Left lung (tissue), 14 donors: ENCODE data around the gene CEACAM5. TPM values are rescaled to one million over a fixed set of nuclear protein-coding genes. Genes with fewer than 3 reads are reported as not detected.

ENCODE experiments used
- ATAC-seq: fragments of 200-7000 bp; cut with Tn5 transposase; one replicate; pipeline ENCODE4 v1.9.1; 2020; ENCODE audit warnings: moderate library complexity
- DNase-seq, 4 donors: peaks; one replicate each; pipeline ENCODE4 v3.0.0-alpha.2; 2013 to 2020
- H3K27ac ChIP-seq, 2 donors: fragments of 200-600 bp; sonication (generic) in 1 of 2; one replicate each; pipeline versions ENCODE4 v1.5.0 to v1.8.0; 2020 to 2021
- H3K27me3 ChIP-seq, 2 donors: fragments of 200-600 bp; sonication (generic) in 1 of 2; one replicate each; pipeline versions ENCODE4 v1.5.0 to v1.8.0; 2020 to 2021
- H3K36me3 ChIP-seq, 2 donors: fragments of 200-600 bp; sonication (generic) in 1 of 2; one replicate each; pipeline versions ENCODE4 v1.5.0 to v1.8.0; 2020 to 2021
- H3K4me1 ChIP-seq, 2 donors: fragments of 200-600 bp; one replicate each; pipeline ENCODE4 v1.8.0; 2021
- H3K4me3 ChIP-seq, 2 donors: fragments of 200-600 bp; sonication (generic) in 1 of 2; one replicate each; pipeline versions ENCODE4 v1.5.0 to v1.8.0; 2020 to 2021; ENCODE audit warnings: mild to moderate bottlenecking in 1 of 2
- H3K9me3 ChIP-seq, 2 donors: fragments of 200-600 bp; sonication (generic) in 1 of 2; one replicate each; pipeline versions ENCODE4 v1.5.0 to v1.8.0; 2020 to 2021
- intact Hi-C, 2 donors: fragments of 100-400 bp; cut with DNase I; formaldehyde crosslinking; loops; one replicate each; pipeline versions ENCODE4 v1.11.2 to v1.14.2; 2022
- long read RNA-seq, 12 donors: library from polyadenylated mRNA in 2 of 12; unstranded in 2 of 12; transcript quantifications; one replicate each; pipeline ENCODE4 v2.0.0 and lab custom pipeline, GENCODE V29; 2019 to 2026
- polyA plus RNA-seq, 6 donors: library from polyadenylated mRNA; unstranded; fragments of 120-200 nt; gene quantifications; one replicate each; pipeline ENCODE4 v1.2.1, GENCODE V29; 2013; ENCODE audit not compliant: insufficient read length in 6 of 6
- total RNA-seq, 2 donors: library from RNA; stranded (reverse); fragmentation: NEBNext Ultra II Directional; extraction: Animal tissue kit (Norgen Biotek cat#: 25700); gene quantifications; one replicate each; pipeline ENCODE4 v1.2.1, GENCODE V29; 2021
- TF ChIP-seq, protein P1 (sequence below), 2 donors: fragments of 200-600 bp; sonication (generic) in 1 of 2; IDR thresholded peaks; one replicate each; pipeline versions ENCODE4 v1.5.0 to v1.8.0; 2021; ENCODE audit warnings: antibody characterized with exemption in 2 of 2
- donor health status: DM: no; HTN: yes; CAD: no.
- donor health status: DM: no; HTN: no; CAD: no.

The CEACAM5 gene
- total RNA-seq (10 to 100 TPM; 21.2 to 31.1 TPM), polyA plus RNA-seq (under 1 TPM; 0.10 to 0.34 (median 0.14) TPM)
- long read RNA-seq, donor 1, result 0 reads
- long read RNA-seq, donor 2, result 0 reads
- long read RNA-seq, donor 3, result 0 reads
- long read RNA-seq, donor 4, partial matches to known transcripts, result 2 of 5 reads
- long read RNA-seq, donor 4, other reads (novel, unspliced or antisense), result 2 of 5 reads
- long read RNA-seq, donor 5, result 0 reads
- long read RNA-seq, donor 6, result 0 reads
- long read RNA-seq, donor 7, result 0 reads
- long read RNA-seq, donor 8, result 0 reads
- long read RNA-seq, donor 9, result 0 reads
- long read RNA-seq, donor 10, partial matches to known transcripts, result 1 of 2 reads
- long read RNA-seq, donor 10, other reads (novel, unspliced or antisense), result 0 of 2 reads
- long read RNA-seq, donor 11, result 0 reads
- long read RNA-seq, donor 12, result 0 reads

GRCh38 chr19:41708481-41708880, at the start of gene CEACAM5:
CEACAM5 (plus strand) TSS chr19:41708626; CDS start chr19:41708732, 106 bp downstream.
- Histone ChIP-seq H3K4me3 (no peak within 1 kb of the TSS), H3K36me3 (no peaks in the 10 kb centered on the region), H3K4me1 (peaks cover 0 to 4% of the 10 kb centered on the region in 2 donors), H3K9me3 (no peaks in the 10 kb centered on the region), H3K27ac (no peak within 1 kb of the TSS), H3K27me3 (peaks cover 0 to 54% of the 10 kb centered on the region in 2 donors)
- intact Hi-C loops, result no loop called here
- DNase-seq (no peak), ATAC-seq (no peak)
- TF ChIP-seq, protein P1, sequence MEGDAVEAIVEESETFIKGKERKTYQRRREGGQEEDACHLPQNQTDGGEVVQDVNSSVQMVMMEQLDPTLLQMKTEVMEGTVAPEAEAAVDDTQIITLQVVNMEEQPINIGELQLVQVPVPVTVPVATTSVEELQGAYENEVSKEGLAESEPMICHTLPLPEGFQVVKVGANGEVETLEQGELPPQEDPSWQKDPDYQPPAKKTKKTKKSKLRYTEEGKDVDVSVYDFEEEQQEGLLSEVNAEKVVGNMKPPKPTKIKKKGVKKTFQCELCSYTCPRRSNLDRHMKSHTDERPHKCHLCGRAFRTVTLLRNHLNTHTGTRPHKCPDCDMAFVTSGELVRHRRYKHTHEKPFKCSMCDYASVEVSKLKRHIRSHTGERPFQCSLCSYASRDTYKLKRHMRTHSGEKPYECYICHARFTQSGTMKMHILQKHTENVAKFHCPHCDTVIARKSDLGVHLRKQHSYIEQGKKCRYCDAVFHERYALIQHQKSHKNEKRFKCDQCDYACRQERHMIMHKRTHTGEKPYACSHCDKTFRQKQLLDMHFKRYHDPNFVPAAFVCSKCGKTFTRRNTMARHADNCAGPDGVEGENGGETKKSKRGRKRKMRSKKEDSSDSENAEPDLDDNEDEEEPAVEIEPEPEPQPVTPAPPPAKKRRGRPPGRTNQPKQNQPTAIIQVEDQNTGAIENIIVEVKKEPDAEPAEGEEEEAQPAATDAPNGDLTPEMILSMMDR (IDR thresholded peaks at IDR 0.05), result no peak

DNA sequence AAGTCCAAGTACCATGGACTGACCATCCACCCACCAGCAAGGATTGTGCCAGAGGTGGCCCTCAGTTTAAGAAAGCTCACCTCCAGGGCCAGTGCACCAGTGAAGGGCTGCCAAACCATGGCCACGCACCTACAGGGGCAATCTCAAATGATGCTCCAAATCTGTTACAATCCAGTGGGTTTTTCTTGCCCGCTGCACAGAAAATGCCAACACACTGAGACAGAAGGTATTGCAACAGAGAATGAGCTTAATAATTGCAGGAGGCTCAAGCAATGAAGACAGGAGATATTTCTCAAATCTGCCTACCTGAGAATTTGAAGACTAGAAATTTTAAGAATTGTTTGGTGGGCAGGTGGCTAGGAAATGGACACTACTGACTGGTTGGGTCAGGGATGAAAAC, 42.4 kb upstream of the CEACAM5 start:
- DNase-seq, result no peak
- TF ChIP-seq, protein P1 (IDR thresholded peaks at IDR 0.05), result no peak
- Histone ChIP-seq H3K4me1 (no peaks in the 10 kb centered on the region), H3K36me3 (no peaks in the 10 kb centered on the region), H3K9me3 (peaks cover 0 to 31% of the 10 kb centered on the region in 2 donors), H3K4me3 (no peak overlapping the region), H3K27ac (no peak overlapping the region), H3K27me3 (peaks cover 0 to 17% of the 10 kb centered on the region in 2 donors)
- ATAC-seq, result no peak
- intact Hi-C loops, result no loop called here

GRCh38 chr19:41668315-41668714, 40.1 kb upstream of the CEACAM5 start:
- peaks cover 0 to 32% of the 10 kb centered on the region in 2 donors for H3K27me3 ChIP-seq
- intact Hi-C loops, result no loop called here
- H3K9me3 ChIP-seq, result peaks cover 0 to 30% of the 10 kb centered on the region in 2 donors
- ATAC-seq (no peak), DNase-seq (no peak)
- TF ChIP-seq, protein P1 (IDR thresholded peaks at IDR 0.05), result no peak
- no peaks in the 10 kb centered on the region for H3K4me1 ChIP-seq
- no peak overlapping the region for H3K27ac ChIP-seq
- H3K4me3 ChIP-seq, result no peak overlapping the region
- H3K36me3 ChIP-seq, result no peaks in the 10 kb centered on the region

- TF ChIP-seq, protein P1 (IDR thresholded peaks at IDR 0.05), result no peak
- H3K27ac ChIP-seq, result no peak overlapping the region
- H3K4me1 ChIP-seq, result no peaks in the 10 kb centered on the region
- ATAC-seq (no peak), DNase-seq (no peak)
- H3K4me3 ChIP-seq, result no peak overlapping the region
- peaks cover 0 to 45% of the 10 kb centered on the region in 2 donors for H3K27me3 ChIP-seq
- intact Hi-C loops, result no loop called here
- H3K9me3 ChIP-seq, result peaks cover 0 to 11% of the 10 kb centered on the region in 2 donors
- H3K36me3 ChIP-seq, result no peaks in the 10 kb centered on the region
These were observed 37.7 kb upstream of the CEACAM5 start for GRCh38 chr19:41670755-41671154.

- DNase-seq (no peak), ATAC-seq (no peak)
- Histone ChIP-seq H3K27ac (no peak overlapping the region), H3K4me3 (no peak overlapping the region), H3K4me1 (no peaks in the 10 kb centered on the region), H3K36me3 (no peaks in the 10 kb centered on the region), H3K9me3 (peaks cover 0 to 3% of the 10 kb centered on the region in 2 donors), H3K27me3 (peaks cover 0 to 51% of the 10 kb centered on the region in 2 donors)
- TF ChIP-seq, protein P1 (IDR thresholded peaks at IDR 0.05), result no peak
- intact Hi-C loops, result no loop called here
These were observed 36.9 kb upstream of the CEACAM5 start for GRCh38 chr19:41671486-41671885.
